ENCODE data around the gene CNBD2. TPM values are rescaled to one million over a fixed set of nuclear protein-coding genes. Genes with fewer than 3 reads are reported as not detected.
"Not testable (repeated sequence)": the region's sequence is repeated elsewhere in the genome, so short reads cannot be mapped to it uniquely, and the experiment has no call there.

The CNBD2 gene
- total and polyA plus RNA-seq, 2 experiments from 2014 or later, result 1.7 to 6.6 TPM

DNA sequence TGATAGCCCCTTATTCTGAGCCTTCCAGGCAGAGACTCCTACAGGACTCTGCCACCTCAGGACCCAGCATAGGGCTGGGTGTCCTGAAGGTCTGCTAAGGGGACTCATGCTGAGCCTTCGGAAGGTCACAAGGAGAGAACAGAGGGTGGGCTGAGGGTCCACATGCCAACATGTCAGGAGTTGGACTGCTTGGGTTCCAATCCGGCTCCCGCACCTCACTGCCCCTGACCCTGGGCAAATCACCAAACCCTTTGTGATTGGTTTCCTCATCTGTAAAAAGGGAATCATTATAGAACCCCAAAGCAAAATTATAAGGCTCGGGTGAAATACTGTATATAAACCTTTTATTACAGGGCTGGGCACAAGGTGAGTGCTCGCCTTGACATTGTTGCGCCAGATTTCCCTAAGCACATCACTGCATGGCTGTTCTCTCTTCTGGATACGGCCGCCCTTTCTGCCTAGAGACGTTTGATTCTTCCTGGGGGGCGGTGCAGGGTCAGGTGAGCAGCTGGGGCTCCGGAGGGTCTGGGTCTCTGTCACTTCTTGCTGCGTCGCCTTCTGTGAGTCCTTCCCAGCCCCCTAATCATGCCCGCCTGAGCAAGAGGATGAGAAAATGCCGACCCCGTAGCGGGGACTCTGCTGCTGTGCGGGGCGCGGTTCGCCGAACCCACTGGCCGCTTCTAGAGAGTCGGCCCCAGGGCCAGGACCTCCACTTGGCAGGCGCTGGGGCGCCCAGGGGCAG, 95.7 kb downstream of the CNBD2 start:
- Histone ChIP-seq H3K4me1 (ENCODE audit: insufficient read depth) (peaks cover 10% of the 10 kb centered on the region; the same call in 1 of the 2 replicates), H3K4me3 (peak overlapping the region; percentile 76), H4K20me1 (ENCODE audit: insufficient read depth) (no peaks in the 10 kb centered on the region), H3F3A (ENCODE audit: insufficient read depth) (peaks cover 21% of the 10 kb centered on the region), H3K4me2 (ENCODE audit: unreplicated experiment) (peak overlapping the region; percentile 82), H3K9me3 (ENCODE audit: low read depth) (no peaks in the 10 kb centered on the region), H3K27ac (peak overlapping the region; percentile 49), H3K36me3 (ENCODE audit: low read depth) (no peaks in the 10 kb centered on the region), H3K9ac (peak overlapping the region; percentile 81), H3K27me3 (replicated peaks; ENCODE audit: insufficient read depth) (no peaks in the 10 kb centered on the region), H3K9me2 (ENCODE audit: insufficient read depth) (no peaks in the 10 kb centered on the region), H2AFZ (peak overlapping the region; percentile 98), H3K79me2 (ENCODE audit: insufficient read depth) (no peaks in the 10 kb centered on the region)
- WGBS, 2 experiments (ENCODE audit: low coverage in 1 of 2, low lambda C conversion rate in 2 of 2, missing lambda C conversion rate in 2 of 2), result 33 to 35% methylated on average over 26 of the region's 26 CpGs
- TF ChIP-seq EZH2phosphoT487 (IDR thresholded peaks at IDR 0.05; ENCODE audit: insufficient read depth, low read depth) (no peak), EZH2 (IDR thresholded peaks at IDR 0.05; ENCODE audit: insufficient read depth, poor library complexity, severe bottlenecking) (no peak)
- in situ Hi-C loops (cut with MboI), result no loop called here
- DNase-seq, result no peak

DNA sequence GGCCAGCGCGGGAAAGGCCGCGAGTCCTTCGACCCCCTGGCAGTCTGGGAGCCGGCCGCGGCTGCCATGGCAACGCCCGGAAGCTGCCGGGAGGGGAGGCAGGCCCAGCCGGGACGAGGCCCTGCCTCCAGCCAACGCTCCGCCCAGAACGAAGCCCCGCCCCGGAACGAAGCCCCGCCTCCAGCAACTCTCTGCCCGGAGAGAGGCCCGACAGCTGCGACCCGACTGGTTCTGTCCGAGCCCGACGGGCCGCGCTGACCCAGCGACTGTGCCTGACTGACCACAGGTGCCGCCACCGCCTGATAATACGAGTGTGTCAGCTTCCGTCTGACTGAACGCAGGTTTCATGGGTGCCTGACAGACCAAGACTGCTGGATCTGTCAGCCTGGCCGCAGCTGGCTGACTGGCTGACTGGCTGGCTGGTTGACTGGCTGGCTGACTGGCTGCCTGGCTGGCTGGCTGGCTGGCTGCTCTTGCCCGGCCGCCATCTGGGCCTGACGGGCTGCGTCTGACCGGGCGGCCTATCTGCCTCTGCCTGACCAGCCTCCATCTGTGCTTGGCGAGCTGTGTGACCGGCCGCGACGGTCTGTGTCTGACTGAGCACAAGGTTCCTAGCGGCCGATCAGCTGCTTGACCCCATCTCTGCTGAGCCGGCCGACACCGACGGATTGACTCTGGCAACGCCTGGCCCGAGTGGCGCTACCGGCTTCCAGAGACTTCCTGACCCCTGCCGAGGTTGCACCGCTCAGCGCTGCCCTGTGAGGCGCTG, 96.5 kb downstream of the CNBD2 start:
- H3K4me3 ChIP-seq, result peak overlapping the region; percentile 76
- H3K9me2 ChIP-seq (ENCODE audit: insufficient read depth), result no peaks in the 10 kb centered on the region
- in situ Hi-C loops (cut with MboI), result no loop called here
- TF ChIP-seq EZH2 (IDR thresholded peaks at IDR 0.05; ENCODE audit: insufficient read depth, poor library complexity, severe bottlenecking) (no peak), EZH2phosphoT487 (IDR thresholded peaks at IDR 0.05; ENCODE audit: insufficient read depth, low read depth) (no peak)
- H3K4me1 ChIP-seq (ENCODE audit: insufficient read depth), result peaks cover 10% of the 10 kb centered on the region; the same call in 1 of the 2 replicates
- peak; percentile 93 for DNase-seq
- H3K9me3 ChIP-seq (ENCODE audit: low read depth), result no peaks in the 10 kb centered on the region
- peak overlapping the region; percentile 98 for H2AFZ ChIP-seq
- H3K36me3 ChIP-seq (ENCODE audit: low read depth), result no peaks in the 10 kb centered on the region
- H3K4me2 ChIP-seq (ENCODE audit: unreplicated experiment), result peak overlapping the region; percentile 82
- H3F3A ChIP-seq (ENCODE audit: insufficient read depth), result peaks cover 21% of the 10 kb centered on the region
- H3K79me2 ChIP-seq (ENCODE audit: insufficient read depth), result no peaks in the 10 kb centered on the region
- no peaks in the 10 kb centered on the region for H4K20me1 ChIP-seq (ENCODE audit: insufficient read depth)
- H3K9ac ChIP-seq, result peak overlapping the region; percentile 81
- H3K27me3 ChIP-seq (replicated peaks; ENCODE audit: insufficient read depth), result no peaks in the 10 kb centered on the region
- WGBS, 2 experiments (ENCODE audit: low coverage in 1 of 2, low lambda C conversion rate in 2 of 2, missing lambda C conversion rate in 2 of 2), result 10 to 12% methylated on average over 48 to 53 of the region's 61 CpGs
- peak overlapping the region; percentile 49 for H3K27ac ChIP-seq

DNA sequence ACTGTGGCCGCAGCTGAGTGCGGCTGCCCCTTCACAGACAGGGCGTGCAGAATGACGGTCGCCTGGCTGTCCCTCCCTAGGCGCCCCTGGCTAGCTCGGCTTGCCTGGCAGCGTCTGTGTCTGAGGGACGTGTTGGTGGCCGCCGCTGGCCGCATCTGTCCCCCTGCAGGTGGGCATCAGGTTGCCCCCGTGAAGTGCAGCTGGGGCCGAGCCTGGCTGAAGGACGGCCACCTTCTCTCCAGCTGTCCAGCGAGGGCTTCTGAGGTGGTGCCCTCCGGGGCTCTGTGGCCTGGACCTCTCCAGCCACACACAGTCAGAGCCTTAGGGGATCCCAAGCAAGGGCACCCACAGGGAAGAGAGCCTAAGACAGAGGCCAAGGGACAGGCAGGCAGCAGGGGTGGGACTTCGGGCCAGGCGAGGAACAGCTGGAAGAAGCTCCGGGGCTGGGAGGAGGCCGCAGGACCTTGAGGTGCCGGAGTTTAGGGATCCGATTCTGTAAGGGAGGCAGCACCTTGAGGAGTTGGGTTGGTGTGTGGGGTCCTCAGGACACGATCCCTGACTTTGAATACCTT, 97.1 kb downstream of the CNBD2 start:
- H3K9ac ChIP-seq, result peak overlapping the region; percentile 81
- H3K4me2 ChIP-seq (ENCODE audit: unreplicated experiment), result peak overlapping the region; percentile 82
- H3K4me3 ChIP-seq, result peak overlapping the region; percentile 76; the same call in 1 of the 2 replicates

DNA sequence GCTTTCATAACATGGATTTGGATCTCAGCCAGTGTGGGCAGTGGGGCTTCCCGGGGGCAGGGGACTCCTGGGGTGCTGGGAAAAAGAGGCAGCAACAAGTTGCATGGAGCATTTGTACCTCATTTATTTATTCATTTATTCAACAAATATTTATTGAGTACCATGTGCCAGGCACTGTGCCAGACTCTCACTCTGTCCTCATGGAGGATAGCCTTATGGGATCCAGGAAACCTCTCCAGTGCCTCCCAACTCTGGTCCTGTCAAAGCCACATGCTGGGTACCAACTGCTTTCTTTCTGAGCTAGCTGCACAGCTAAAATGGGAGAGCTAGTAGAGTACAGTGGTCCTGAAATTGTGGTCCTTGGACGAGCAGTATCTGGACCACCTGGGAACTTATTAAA, 98.4 kb downstream of the CNBD2 start:
- DNase-seq, result no peak
- Histone ChIP-seq H3K9ac (no peak overlapping the region), H2AFZ (no peak overlapping the region), H3K27me3 (replicated peaks; ENCODE audit: insufficient read depth) (no peaks in the 10 kb centered on the region), H3K79me2 (ENCODE audit: insufficient read depth) (no peaks in the 10 kb centered on the region), H3F3A (ENCODE audit: insufficient read depth) (peaks cover 21% of the 10 kb centered on the region), H4K20me1 (ENCODE audit: insufficient read depth) (no peaks in the 10 kb centered on the region), H3K9me2 (ENCODE audit: insufficient read depth) (no peaks in the 10 kb centered on the region), H3K9me3 (ENCODE audit: low read depth) (no peaks in the 10 kb centered on the region), H3K4me2 (ENCODE audit: unreplicated experiment) (no peak overlapping the region), H3K36me3 (ENCODE audit: low read depth) (no peaks in the 10 kb centered on the region), H3K4me1 (ENCODE audit: insufficient read depth) (peaks cover 10% of the 10 kb centered on the region; the same call in 1 of the 2 replicates), H3K27ac (no peak overlapping the region), H3K4me3 (no peak overlapping the region)
- TF ChIP-seq EZH2 (IDR thresholded peaks at IDR 0.05; ENCODE audit: insufficient read depth, poor library complexity, severe bottlenecking) (no peak), EZH2phosphoT487 (IDR thresholded peaks at IDR 0.05; ENCODE audit: insufficient read depth, low read depth) (no peak)
- in situ Hi-C loops (cut with MboI), result no loop called here
- WGBS, 2 experiments (ENCODE audit: low coverage in 1 of 2, low lambda C conversion rate in 2 of 2, missing lambda C conversion rate in 2 of 2), result 64 to 69% methylated on average over 2 of the region's 2 CpGs

More for the DNA sequence above, 97.1 kb downstream of the CNBD2 start:
- no peaks in the 10 kb centered on the region for H3K9me2 ChIP-seq (ENCODE audit: insufficient read depth)
- H3K36me3 ChIP-seq (ENCODE audit: low read depth), result no peaks in the 10 kb centered on the region
- H3K27me3 ChIP-seq (replicated peaks; ENCODE audit: insufficient read depth), result no peaks in the 10 kb centered on the region
- DNase-seq, result no peak
- TF ChIP-seq EZH2 (IDR thresholded peaks at IDR 0.05; ENCODE audit: insufficient read depth, poor library complexity, severe bottlenecking) (no peak), EZH2phosphoT487 (IDR thresholded peaks at IDR 0.05; ENCODE audit: insufficient read depth, low read depth) (no peak)
- peaks cover 21% of the 10 kb centered on the region for H3F3A ChIP-seq (ENCODE audit: insufficient read depth)
- in situ Hi-C loops (cut with MboI), result no loop called here
- peak overlapping the region; percentile 49 for H3K27ac ChIP-seq
- no peaks in the 10 kb centered on the region for H3K79me2 ChIP-seq (ENCODE audit: insufficient read depth)
- peaks cover 10% of the 10 kb centered on the region; the same call in 1 of the 2 replicates for H3K4me1 ChIP-seq (ENCODE audit: insufficient read depth)
- WGBS, 2 experiments (ENCODE audit: low coverage in 1 of 2, low lambda C conversion rate in 2 of 2, missing lambda C conversion rate in 2 of 2), result 81% methylated on average over 24 of the region's 24 CpGs
- H3K9me3 ChIP-seq (ENCODE audit: low read depth), result no peaks in the 10 kb centered on the region
- H2AFZ ChIP-seq, result peak overlapping the region; percentile 98
- no peaks in the 10 kb centered on the region for H4K20me1 ChIP-seq (ENCODE audit: insufficient read depth)

DNA sequence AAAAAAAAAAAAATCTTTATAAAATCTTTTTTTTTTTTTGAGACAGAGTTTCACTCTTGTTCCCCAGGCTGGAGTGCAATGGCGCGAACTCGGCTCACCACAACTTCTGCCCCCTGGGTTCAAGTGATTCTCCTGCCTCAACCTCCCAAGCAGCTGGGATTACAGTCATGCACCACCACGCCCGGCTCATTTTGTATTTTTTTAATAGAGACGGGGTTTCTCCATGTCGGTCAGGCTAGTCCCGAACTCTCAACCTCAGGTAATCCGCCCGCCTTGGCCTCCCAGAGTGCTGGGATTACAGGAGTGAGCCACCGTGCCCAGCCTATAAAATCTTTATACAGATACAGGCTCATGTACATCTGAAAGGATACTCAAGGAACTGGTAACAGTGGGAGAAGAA, 100.1 kb downstream of the CNBD2 start:
- H3K79me2 ChIP-seq (ENCODE audit: insufficient read depth); H3F3A ChIP-seq (ENCODE audit: insufficient read depth); in situ Hi-C loops (cut with MboI); H3K27ac ChIP-seq; H3K9me2 ChIP-seq (ENCODE audit: insufficient read depth); H4K20me1 ChIP-seq (ENCODE audit: insufficient read depth); H3K9ac ChIP-seq; DNase-seq; H3K36me3 ChIP-seq (ENCODE audit: low read depth); H3K4me1 ChIP-seq (ENCODE audit: insufficient read depth); H3K27me3 ChIP-seq (replicated peaks; ENCODE audit: insufficient read depth); H3K4me3 ChIP-seq; H3K9me3 ChIP-seq (ENCODE audit: low read depth); H2AFZ ChIP-seq; H3K4me2 ChIP-seq (ENCODE audit: unreplicated experiment): not testable (repeated sequence)
- 83 to 89% methylated on average over 11 of the region's 11 CpGs for WGBS, 2 experiments (ENCODE audit: low coverage in 1 of 2, low lambda C conversion rate in 2 of 2, missing lambda C conversion rate in 2 of 2)

All from GM23248 (cell line).